Testis (tissue), 3 donors: ENCODE measurements around the gene CABCOCO1. TPM values are rescaled to one million over a fixed set of nuclear protein-coding genes. Genes with fewer than 3 reads are reported as not detected.

Experiments
- DNase-seq: peaks from one replicate; pipeline ENCODE4 v3.0.0-alpha.2; 2019
- H3K27ac ChIP-seq, 2 donors: fragments of 200-600 bp; sonication (generic); one replicate each; pipeline ENCODE4 v1.5.1; 2019
- H3K27me3 ChIP-seq: fragments of 200-600 bp; sonication (generic); one replicate; pipeline ENCODE4 v1.5.1; 2019
- H3K36me3 ChIP-seq: fragments of 200-600 bp; sonication (generic); one replicate; pipeline ENCODE4 v1.5.1; 2017; ENCODE audit warnings: low read depth; ENCODE audit errors: missing control alignments
- H3K4me1 ChIP-seq: fragments of 200-600 bp; sonication (generic); one replicate; pipeline ENCODE4 v1.5.1; 2019
- H3K4me3 ChIP-seq, 2 donors: fragments of 200-600 bp; sonication (generic); one replicate each; pipeline ENCODE4 v1.5.1; 2017 to 2019
- H3K9me3 ChIP-seq: fragments of 200-600 bp; sonication (generic); one replicate; pipeline ENCODE4 v1.5.1; 2017
- POLR2A ChIP-seq: fragments of 450-650 bp; IDR thresholded peaks from one replicate; pipeline ENCODE4 v1.6.1; 2017; ENCODE audit warnings: antibody characterized with exemption, mild to moderate bottlenecking, moderate library complexity
- WGBS, 2 donors: methylation state at CpG; one replicate each; pipeline ENCODE4 v1.1.5; 2018; 5-methylcytosine and 5-hydroxymethylcytosine counted together
- intact Hi-C: fragments of 100-400 bp; cut with DNase I; formaldehyde crosslinking; loops from one replicate; pipeline ENCODE4 v1.15.1; 2023; ENCODE audit warnings: low total_unique reads
- polyA plus RNA-seq: library from polyadenylated mRNA; stranded (reverse); fragments of 350-450 nt; fragmentation: Illumina TruSeq; extraction: RNeasy Lipid Tissue Mini Kit (QIAGEN cat#74804); gene quantifications from one replicate; pipeline ENCODE4 v1.2.3, GENCODE V29; 2014; ENCODE audit warnings: low read depth, low replicate concordance; ENCODE audit not compliant: insufficient read depth
- total RNA-seq, 2 donors: library from RNA; depleted of rRNA; stranded (reverse); fragments of >200 nt; gene quantifications; one replicate each; pipeline ENCODE4 v1.2.3, GENCODE V29; 2016
- TF ChIP-seq, protein P1 (sequence below), 3 experiments: fragments of 450-650 bp in 2 of 3; fragments of 200-600 bp in 1 of 3; sonication (generic) in 1 of 3; IDR thresholded peaks; one replicate each; pipeline ENCODE4 v1.5.1; 2016 to 2019; ENCODE audit warnings: antibody characterized with exemption in 3 of 3, mild to moderate bottlenecking in 2 of 3, moderate library complexity in 1 of 3

The CABCOCO1 gene
- total and polyA plus RNA-seq, 3 donors from 2014 or later, result 2.5 to 26.0 (median 10.2) TPM

DNA sequence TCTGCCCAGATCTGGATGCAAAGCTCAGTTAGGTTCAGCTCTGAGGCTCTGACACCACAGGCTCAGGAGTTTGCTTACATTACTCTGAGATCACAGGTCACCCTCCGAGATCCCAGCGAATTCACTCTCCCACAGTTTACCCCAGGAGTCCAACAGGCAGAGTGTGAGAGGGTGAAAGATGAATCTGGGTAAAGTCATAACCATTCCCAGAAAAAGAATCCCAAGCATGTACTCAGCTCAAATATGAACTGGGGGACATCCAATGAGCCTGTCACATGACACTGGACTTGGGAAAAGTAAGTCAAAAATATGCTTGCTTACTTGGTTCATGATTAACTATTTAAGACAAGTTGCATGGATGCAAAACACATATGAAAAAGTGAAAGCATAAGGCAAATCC, 128.5 kb downstream of the CABCOCO1 start:
- Histone ChIP-seq H3K36me3 (no peaks in the 10 kb centered on the region), H3K27me3 (no peaks in the 10 kb centered on the region), H3K4me1 (no peaks in the 10 kb centered on the region), H3K4me3 (no peak overlapping the region), H3K27ac (no peak overlapping the region), H3K9me3 (no peaks in the 10 kb centered on the region)
- DNase-seq, result no peak
- TF ChIP-seq POLR2A, result no peak
- TF ChIP-seq, protein P1, sequence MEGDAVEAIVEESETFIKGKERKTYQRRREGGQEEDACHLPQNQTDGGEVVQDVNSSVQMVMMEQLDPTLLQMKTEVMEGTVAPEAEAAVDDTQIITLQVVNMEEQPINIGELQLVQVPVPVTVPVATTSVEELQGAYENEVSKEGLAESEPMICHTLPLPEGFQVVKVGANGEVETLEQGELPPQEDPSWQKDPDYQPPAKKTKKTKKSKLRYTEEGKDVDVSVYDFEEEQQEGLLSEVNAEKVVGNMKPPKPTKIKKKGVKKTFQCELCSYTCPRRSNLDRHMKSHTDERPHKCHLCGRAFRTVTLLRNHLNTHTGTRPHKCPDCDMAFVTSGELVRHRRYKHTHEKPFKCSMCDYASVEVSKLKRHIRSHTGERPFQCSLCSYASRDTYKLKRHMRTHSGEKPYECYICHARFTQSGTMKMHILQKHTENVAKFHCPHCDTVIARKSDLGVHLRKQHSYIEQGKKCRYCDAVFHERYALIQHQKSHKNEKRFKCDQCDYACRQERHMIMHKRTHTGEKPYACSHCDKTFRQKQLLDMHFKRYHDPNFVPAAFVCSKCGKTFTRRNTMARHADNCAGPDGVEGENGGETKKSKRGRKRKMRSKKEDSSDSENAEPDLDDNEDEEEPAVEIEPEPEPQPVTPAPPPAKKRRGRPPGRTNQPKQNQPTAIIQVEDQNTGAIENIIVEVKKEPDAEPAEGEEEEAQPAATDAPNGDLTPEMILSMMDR (IDR thresholded peaks at IDR 0.05), result no peak
- intact Hi-C loops, result no loop called here
- 60 to 77% methylated on average over 2 of the region's 2 CpGs for WGBS, 2 donors

DNA sequence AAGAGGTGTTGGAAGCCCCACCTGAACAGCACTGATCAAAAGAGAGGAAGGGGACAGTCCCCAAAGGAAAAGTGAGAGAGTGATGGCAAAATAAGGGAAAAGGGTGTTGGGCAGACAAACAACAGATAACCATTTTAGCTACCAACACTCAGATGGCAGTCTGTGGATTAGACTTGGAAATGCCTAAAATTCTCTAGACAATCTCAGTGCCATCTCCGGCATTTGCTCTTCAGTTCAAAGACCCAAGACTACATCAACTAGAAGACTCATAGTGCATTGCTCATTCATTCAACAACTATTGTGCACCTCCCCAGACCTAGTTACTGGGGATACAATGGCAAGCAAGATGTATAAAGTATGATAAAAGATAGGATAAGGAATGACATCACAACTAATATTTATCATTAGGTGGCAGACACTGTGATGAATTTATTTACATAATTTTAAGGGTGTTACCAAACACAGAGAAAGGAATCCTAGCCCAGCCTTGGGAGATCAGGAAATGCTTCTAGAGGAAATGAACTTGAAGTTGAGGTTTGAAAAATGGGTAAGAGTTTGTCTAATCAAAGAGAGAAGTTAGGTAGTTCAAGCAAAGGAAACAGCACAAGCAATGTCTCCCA, 129.5 kb downstream of the CABCOCO1 start:
- WGBS, 2 donors, result 94 to 100% methylated on average over 1 of the region's 1 CpG
- DNase-seq, result no peak
- H3K4me3 ChIP-seq, result no peak overlapping the region
- TF ChIP-seq POLR2A, result no peak
- TF ChIP-seq, protein P1 (IDR thresholded peaks at IDR 0.05), result no peak
- H3K36me3 ChIP-seq, result no peaks in the 10 kb centered on the region
- intact Hi-C loops, result no loop called here
- no peaks in the 10 kb centered on the region for H3K4me1 ChIP-seq
- H3K27ac ChIP-seq, result no peak overlapping the region
- H3K27me3 ChIP-seq, result no peaks in the 10 kb centered on the region
- no peaks in the 10 kb centered on the region for H3K9me3 ChIP-seq

DNA sequence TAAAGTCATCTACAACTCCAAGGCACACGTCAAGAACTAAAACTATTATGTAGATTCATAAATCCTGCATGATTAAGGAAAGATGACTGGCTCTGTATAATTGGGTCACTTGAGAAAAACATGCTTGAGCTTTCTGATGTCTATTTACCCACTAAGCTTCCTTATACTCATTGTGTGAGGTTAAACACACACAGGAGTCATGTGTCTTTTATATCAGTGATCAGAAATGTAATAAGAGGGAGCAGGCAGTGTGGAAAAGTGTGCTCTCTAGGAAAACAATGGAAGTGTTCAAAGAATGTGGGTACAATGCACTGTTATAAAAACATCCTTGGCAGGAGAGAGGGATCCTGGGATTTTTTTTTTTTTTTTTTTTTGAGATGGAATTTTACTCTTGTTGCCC, 130.2 kb downstream of the CABCOCO1 start:
- TF ChIP-seq POLR2A, result no peak
- TF ChIP-seq, protein P1 (IDR thresholded peaks at IDR 0.05), result no peak
- Histone ChIP-seq H3K27ac (no peak overlapping the region), H3K4me3 (no peak overlapping the region), H3K9me3 (no peaks in the 10 kb centered on the region), H3K27me3 (no peaks in the 10 kb centered on the region), H3K36me3 (no peaks in the 10 kb centered on the region), H3K4me1 (no peaks in the 10 kb centered on the region)
- DNase-seq, result no peak
- WGBS, 2 donors, result 95 to 100% methylated on average over 1 of the region's 1 CpG
- intact Hi-C loops, result no loop called here

DNA sequence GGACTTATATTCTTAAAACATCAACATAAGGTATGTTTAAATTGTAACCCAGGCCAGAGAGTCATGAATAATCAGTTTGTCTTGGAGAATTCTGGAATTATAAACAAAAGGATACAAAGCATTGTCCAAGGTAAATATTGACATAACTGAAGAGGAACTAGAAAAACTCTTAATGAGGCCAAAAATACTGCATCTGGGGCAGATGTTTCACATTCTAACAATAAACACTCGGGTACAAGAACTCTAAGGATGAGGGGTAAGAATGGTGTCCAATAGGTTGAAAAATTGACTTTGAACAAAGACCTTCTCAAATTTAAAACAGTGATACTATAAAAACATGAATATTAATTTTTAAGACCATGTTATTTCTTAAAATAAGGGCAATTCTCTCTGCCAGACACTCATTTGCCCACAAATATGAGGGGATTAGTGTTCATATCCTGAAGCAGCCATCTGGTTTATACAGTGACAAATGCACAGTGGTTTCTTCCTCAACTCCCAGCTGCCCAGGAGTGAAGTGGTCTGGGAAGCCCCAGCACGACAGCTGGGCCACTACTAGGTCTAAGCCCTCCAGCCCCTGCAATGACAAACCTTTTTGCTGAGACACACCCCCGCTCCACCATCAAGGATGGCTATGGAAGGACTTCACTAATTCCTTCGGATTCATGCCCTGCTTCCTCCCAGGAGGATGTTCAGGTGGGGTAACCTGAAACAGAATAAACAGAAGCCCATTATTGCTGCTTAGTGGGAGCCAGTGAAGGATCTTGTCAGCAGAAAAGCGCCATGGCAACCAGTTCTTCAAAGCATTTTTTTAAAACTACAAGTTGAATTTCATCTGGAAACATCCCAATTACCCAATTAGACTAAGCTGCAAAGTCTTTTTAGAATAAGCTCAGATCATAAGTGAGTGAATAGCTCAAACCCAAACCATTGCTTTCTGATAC, 131.3 kb downstream of the CABCOCO1 start:
- intact Hi-C loops, result no loop called here
- DNase-seq, result no peak
- H3K4me3 ChIP-seq, result no peak overlapping the region
- H3K9me3 ChIP-seq, result no peaks in the 10 kb centered on the region
- TF ChIP-seq, protein P1 (IDR thresholded peaks at IDR 0.05), result no peak
- no peak for TF ChIP-seq POLR2A
- H3K4me1 ChIP-seq, result no peaks in the 10 kb centered on the region
- no peaks in the 10 kb centered on the region for H3K36me3 ChIP-seq
- 74 to 80% methylated on average over 5 of the region's 5 CpGs for WGBS, 2 donors
- no peaks in the 10 kb centered on the region for H3K27me3 ChIP-seq
- no peak overlapping the region for H3K27ac ChIP-seq
